ENCODE results near the gene KIF16B. TPM values are rescaled to one million over a fixed set of nuclear protein-coding genes. Genes with fewer than 3 reads are reported as not detected.
A peak's percentile ranks its signal among the peaks of the same experiment; 100 is the strongest.
"Not testable (repeated sequence)": the region's sequence is repeated elsewhere in the genome, so short reads cannot be mapped to it uniquely, and the experiment has no call there.

Gene KIF16B
- total RNA-seq, 2 experiments from 2014 or later: 3.2 to 3.4 TPM

GRCh38 chr20:16527438-16527837 lies 45.8 kb downstream of the KIF16B start:
- Mint-ChIP-seq H3K27ac (no peak overlapping the region), H3K4me3 (no peak overlapping the region)

GRCh38 chr20:16526433-16527380 lies 46.5 kb downstream of the KIF16B start:
- DNase-seq (no peak), ATAC-seq (no peak)
- Mint-ChIP-seq H3K36me3 (ENCODE audit: low read depth) (no peaks in the 10 kb centered on the region), H3K9me3 (ENCODE audit: insufficient read depth) (no peaks in the 10 kb centered on the region), H3K4me1 (ENCODE audit: low read depth) (no peaks in the 10 kb centered on the region), H3K4me3 (no peak overlapping the region), H3K27me3 (ENCODE audit: low read depth) (no peaks in the 10 kb centered on the region), H3K27ac (no peak overlapping the region)
- POLR2A ChIA-PET: no interaction called here
- CTCF ChIA-PET: interaction anchor here (1.0 kb wide), 1 partner anchor 22 kb away, joined by 3 read pairs; no protein-coding TSS in a partner anchor

More at GRCh38 chr20:16527438-16527837, 45.8 kb downstream of the KIF16B start:
- CTCF ChIA-PET: interaction anchor here (1.0 kb wide), 1 partner anchor 21 kb away, joined by 3 read pairs; no protein-coding TSS in a partner anchor
- Mint-ChIP-seq H3K4me1 (ENCODE audit: low read depth) (no peaks in the 10 kb centered on the region), H3K36me3 (ENCODE audit: low read depth) (no peaks in the 10 kb centered on the region), H3K27me3 (ENCODE audit: low read depth) (no peaks in the 10 kb centered on the region), H3K9me3 (ENCODE audit: insufficient read depth) (no peaks in the 10 kb centered on the region)
- DNase-seq: no peak
- POLR2A ChIA-PET: no interaction called here
- no peak for ATAC-seq

- H3K4me1 Mint-ChIP-seq (ENCODE audit: low read depth); ATAC-seq; POLR2A ChIA-PET; DNase-seq; H3K27me3 Mint-ChIP-seq (ENCODE audit: low read depth); H3K9me3 Mint-ChIP-seq (ENCODE audit: insufficient read depth); H3K4me3 Mint-ChIP-seq; H3K36me3 Mint-ChIP-seq (ENCODE audit: low read depth); CTCF ChIA-PET; H3K27ac Mint-ChIP-seq: not testable (repeated sequence)
Observed at GRCh38 chr20:16522651-16523050, 50.6 kb downstream of the KIF16B start.

GRCh38 chr20:16520154-16520553 lies 53.1 kb downstream of the KIF16B start:
- Mint-ChIP-seq H3K27me3 (ENCODE audit: low read depth) (no peaks in the 10 kb centered on the region), H3K4me1 (ENCODE audit: low read depth) (peaks cover 3% of the 10 kb centered on the region), H3K9me3 (ENCODE audit: insufficient read depth) (no peaks in the 10 kb centered on the region), H3K4me3 (no peak overlapping the region), H3K27ac (no peak overlapping the region), H3K36me3 (ENCODE audit: low read depth) (no peaks in the 10 kb centered on the region)
- ChIA-PET POLR2A (no interaction called here), CTCF (no interaction called here)
- ATAC-seq: no peak
- DNase-seq: no peak

- H3K36me3 Mint-ChIP-seq (ENCODE audit: low read depth); H3K9me3 Mint-ChIP-seq (ENCODE audit: insufficient read depth); DNase-seq; POLR2A ChIA-PET; CTCF ChIA-PET; H3K27me3 Mint-ChIP-seq (ENCODE audit: low read depth); ATAC-seq; H3K27ac Mint-ChIP-seq; H3K4me1 Mint-ChIP-seq (ENCODE audit: low read depth); H3K4me3 Mint-ChIP-seq: not testable (repeated sequence)
Observed at GRCh38 chr20:16519673-16520072, 53.6 kb downstream of the KIF16B start.

GRCh38 chr20:16518784-16519084 lies 54.5 kb downstream of the KIF16B start:
- ChIA-PET CTCF (interaction anchor here (1.0 kb wide), 2 partner anchors 243 to 303 kb away, joined by 3 to 5 read pairs; no protein-coding TSS in a partner anchor), POLR2A (no interaction called here)
- no peaks in the 10 kb centered on the region for H3K36me3 Mint-ChIP-seq (ENCODE audit: low read depth)
- DNase-seq: no peak
- H3K27me3 Mint-ChIP-seq (ENCODE audit: low read depth): no peaks in the 10 kb centered on the region
- no peak for ATAC-seq
- no peaks in the 10 kb centered on the region for H3K9me3 Mint-ChIP-seq (ENCODE audit: insufficient read depth)
- H3K27ac Mint-ChIP-seq: no peak overlapping the region
- H3K4me1 Mint-ChIP-seq (ENCODE audit: low read depth): peaks cover 3% of the 10 kb centered on the region
- no peak overlapping the region for H3K4me3 Mint-ChIP-seq

- Mint-ChIP-seq H3K9me3 (ENCODE audit: insufficient read depth) (no peaks in the 10 kb centered on the region), H3K4me3 (no peak overlapping the region)
- POLR2A ChIA-PET: no interaction called here
Observed at GRCh38 chr20:16517946-16518783, 55.1 kb downstream of the KIF16B start.

GRCh38 chr20:16516794-16517193 lies 56.5 kb downstream of the KIF16B start:
- Mint-ChIP-seq H3K9me3 (ENCODE audit: insufficient read depth) (no peaks in the 10 kb centered on the region), H3K36me3 (ENCODE audit: low read depth) (no peaks in the 10 kb centered on the region), H3K27ac (no peak overlapping the region), H3K4me3 (no peak overlapping the region), H3K27me3 (ENCODE audit: low read depth) (no peaks in the 10 kb centered on the region), H3K4me1 (ENCODE audit: low read depth) (peaks cover 3% of the 10 kb centered on the region)
- CTCF ChIA-PET: interaction anchor here (1.3 kb wide), 1 partner anchor 245 kb away, joined by 3 read pairs; no protein-coding TSS in a partner anchor
- DNase-seq (no peak), ATAC-seq (no peak)
- POLR2A ChIA-PET: no interaction called here

More at GRCh38 chr20:16517946-16518783, 55.1 kb downstream of the KIF16B start:
- Mint-ChIP-seq H3K36me3 (ENCODE audit: low read depth) (no peaks in the 10 kb centered on the region), H3K27ac (no peak overlapping the region), H3K27me3 (ENCODE audit: low read depth) (no peaks in the 10 kb centered on the region), H3K4me1 (ENCODE audit: low read depth) (peaks cover 3% of the 10 kb centered on the region)
- CTCF ChIA-PET: interaction anchor here (1.0 kb wide), 2 partner anchors 243 to 303 kb away, joined by 3 to 5 read pairs; no protein-coding TSS in a partner anchor
- ATAC-seq: no peak
- DNase-seq: peak; percentile 28

- Mint-ChIP-seq H3K9me3 (ENCODE audit: insufficient read depth) (no peaks in the 10 kb centered on the region), H3K36me3 (ENCODE audit: low read depth) (no peaks in the 10 kb centered on the region), H3K4me3 (no peak overlapping the region), H3K27ac (no peak overlapping the region), H3K27me3 (ENCODE audit: low read depth) (no peaks in the 10 kb centered on the region), H3K4me1 (ENCODE audit: low read depth) (peaks cover 3% of the 10 kb centered on the region)
- ChIA-PET CTCF (no interaction called here), POLR2A (no interaction called here)
- DNase-seq (no peak), ATAC-seq (no peak)
Observed at GRCh38 chr20:16515046-16515445, 58.2 kb downstream of the KIF16B start.

- no peak overlapping the region for H3K4me3 Mint-ChIP-seq
- POLR2A ChIA-PET: no interaction called here
- H3K27me3 Mint-ChIP-seq (ENCODE audit: low read depth): no peaks in the 10 kb centered on the region
- CTCF ChIA-PET: no interaction called here
- peaks cover 3% of the 10 kb centered on the region for H3K4me1 Mint-ChIP-seq (ENCODE audit: low read depth)
- H3K36me3 Mint-ChIP-seq (ENCODE audit: low read depth): no peaks in the 10 kb centered on the region
- H3K27ac Mint-ChIP-seq: no peak overlapping the region
- no peak for ATAC-seq
- H3K9me3 Mint-ChIP-seq (ENCODE audit: insufficient read depth): no peaks in the 10 kb centered on the region
- no peak for DNase-seq
Observed at GRCh38 chr20:16514140-16514539, 59.1 kb downstream of the KIF16B start.

- DNase-seq (no peak), ATAC-seq (no peak)
- H3K27me3 Mint-ChIP-seq (ENCODE audit: low read depth): no peaks in the 10 kb centered on the region
- H3K4me1 Mint-ChIP-seq (ENCODE audit: low read depth): no peaks in the 10 kb centered on the region
- no peak overlapping the region for H3K4me3 Mint-ChIP-seq
- no peak overlapping the region for H3K27ac Mint-ChIP-seq
- no peaks in the 10 kb centered on the region for H3K9me3 Mint-ChIP-seq (ENCODE audit: insufficient read depth)
- CTCF ChIA-PET: no interaction called here
- no peaks in the 10 kb centered on the region for H3K36me3 Mint-ChIP-seq (ENCODE audit: low read depth)
- POLR2A ChIA-PET: no interaction called here
Observed at GRCh38 chr20:16505894-16506293, 67.4 kb downstream of the KIF16B start.

- no peaks in the 10 kb centered on the region for H3K9me3 Mint-ChIP-seq (ENCODE audit: insufficient read depth)
- ATAC-seq: no peak
- H3K4me3 Mint-ChIP-seq: no peak overlapping the region
- ChIA-PET CTCF (no interaction called here), POLR2A (no interaction called here)
- H3K36me3 Mint-ChIP-seq (ENCODE audit: low read depth): no peaks in the 10 kb centered on the region
- no peaks in the 10 kb centered on the region for H3K4me1 Mint-ChIP-seq (ENCODE audit: low read depth)
- no peak for DNase-seq
- H3K27me3 Mint-ChIP-seq (ENCODE audit: low read depth): no peaks in the 10 kb centered on the region
- no peak overlapping the region for H3K27ac Mint-ChIP-seq
Observed at GRCh38 chr20:16501301-16501700, 71.9 kb downstream of the KIF16B start.

Data from activated CD8-positive, alpha-beta T cell treated with anti-CD3 and anti-CD28 coated beads, Interleukin-2, amount 10 ng/mL, durations not matched to agents 7 days and 5 days (primary cell).